H7 (cell line): ENCODE measurements around the gene DDAH1. TPM values are rescaled to one million over a fixed set of nuclear protein-coding genes. Genes with fewer than 3 reads are reported as not detected.

Experiments used
- DNase-seq: peaks from one replicate; pipeline ENCODE4 v3.0.0; 2012
- H3K27me3 ChIP-seq: 2 replicates; pipeline ENCODE4 v1.6.0; 2011; ENCODE audit warnings: mild to moderate bottlenecking, low read length; ENCODE audit not compliant: control insufficient read depth, insufficient read depth
- H3K36me3 ChIP-seq: replicated peaks from 2 replicates; pipeline ENCODE4 v1.5.1; 2011; ENCODE audit warnings: low read length; ENCODE audit not compliant: control insufficient read depth, insufficient read depth
- H3K4me3 ChIP-seq: 2 replicates; pipeline ENCODE4 v1.5.1; 2011; ENCODE audit warnings: low read depth, mild to moderate bottlenecking, control low read depth, low read length, moderate library complexity; ENCODE audit not compliant: insufficient read depth
- total RNA-seq: library from RNA; depleted of rRNA; stranded (reverse); fragments of >200 nt; shearing (Covaris generic); gene quantifications from 2 replicates; pipeline ENCODE4 v1.2.3, GENCODE V29; 2014

DDAH1 gene
- total RNA-seq, 1 experiment from 2014 or later = 33.3 TPM

DNA sequence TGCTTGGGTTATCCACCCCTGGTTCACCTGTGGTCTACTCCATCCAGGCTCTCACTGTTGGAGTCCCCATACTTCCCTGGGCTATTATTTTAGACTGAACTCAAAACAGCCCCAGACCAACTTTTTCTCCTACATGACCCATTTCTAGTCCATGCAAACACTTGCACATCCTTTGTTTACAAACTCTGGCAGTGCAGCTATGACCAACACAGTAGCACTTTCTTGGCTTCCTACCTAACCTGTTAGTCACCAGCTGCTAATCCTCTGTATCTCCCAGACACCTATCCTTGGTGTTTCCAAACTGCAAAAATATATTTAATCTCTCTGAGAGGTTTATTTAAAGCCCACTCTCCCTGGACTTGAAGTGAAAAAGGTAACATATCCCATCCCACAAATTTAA is 90.8 kb downstream of the DDAH1 start:
- H3K4me3 ChIP-seq = no peak overlapping the region
- DNase-seq = no peak
- H3K27me3 ChIP-seq = no peaks in the 10 kb centered on the region
- H3K36me3 ChIP-seq = no peaks in the 10 kb centered on the region

DNA sequence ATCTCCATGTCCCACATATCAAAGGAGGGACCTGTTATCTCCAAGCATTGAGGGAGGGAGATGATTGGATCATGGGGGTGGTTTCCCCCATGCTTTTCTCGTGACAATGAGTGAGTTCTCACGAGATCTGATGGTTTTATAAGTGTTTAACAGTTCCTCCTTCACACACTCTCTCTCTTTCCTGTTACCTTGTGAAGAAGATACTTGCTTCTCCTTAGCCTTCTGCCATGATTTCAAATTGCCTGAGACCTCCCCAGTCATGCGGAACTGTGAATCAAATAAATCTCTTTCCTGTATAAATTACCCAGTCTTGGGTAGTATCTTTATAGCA is 91.6 kb downstream of the DDAH1 start:
- Histone ChIP-seq H3K36me3 (no peaks in the 10 kb centered on the region), H3K4me3 (no peak overlapping the region), H3K27me3 (no peaks in the 10 kb centered on the region)
- no peak for DNase-seq

DNA sequence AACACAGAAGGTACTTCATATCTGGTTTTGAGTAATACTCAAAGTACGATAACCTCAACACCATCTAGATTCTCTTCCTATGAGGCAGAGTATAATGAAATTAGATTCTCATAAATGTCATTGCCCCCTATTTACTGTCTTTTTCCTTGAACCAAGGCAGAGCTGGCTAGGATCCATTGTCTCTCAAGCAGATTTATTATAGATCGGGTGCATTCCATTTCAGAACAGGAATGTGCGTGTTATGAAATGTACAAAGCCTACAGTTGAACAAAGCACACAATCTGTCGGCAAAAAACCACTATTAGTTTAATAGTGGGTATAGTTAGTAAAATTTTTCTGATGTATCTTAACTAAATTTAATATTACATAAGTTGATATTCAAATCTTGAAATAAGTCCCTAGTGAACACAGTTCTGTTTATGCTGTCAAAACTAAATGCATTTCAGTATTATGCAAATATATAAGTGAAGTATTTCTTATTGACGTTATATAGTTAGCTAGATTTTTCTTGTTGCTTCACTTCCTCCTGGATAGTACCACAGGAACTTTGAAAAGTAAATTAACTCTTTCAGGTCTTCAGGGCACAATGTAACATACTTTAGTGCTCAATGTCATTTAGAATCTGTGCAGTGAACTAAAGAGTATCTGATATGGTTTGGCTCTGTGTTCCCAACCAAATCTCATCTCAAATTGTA is 92.1 kb downstream of the DDAH1 start:
- Histone ChIP-seq H3K4me3 (no peak overlapping the region), H3K27me3 (no peaks in the 10 kb centered on the region), H3K36me3 (no peaks in the 10 kb centered on the region)
- DNase-seq = no peak

DNA sequence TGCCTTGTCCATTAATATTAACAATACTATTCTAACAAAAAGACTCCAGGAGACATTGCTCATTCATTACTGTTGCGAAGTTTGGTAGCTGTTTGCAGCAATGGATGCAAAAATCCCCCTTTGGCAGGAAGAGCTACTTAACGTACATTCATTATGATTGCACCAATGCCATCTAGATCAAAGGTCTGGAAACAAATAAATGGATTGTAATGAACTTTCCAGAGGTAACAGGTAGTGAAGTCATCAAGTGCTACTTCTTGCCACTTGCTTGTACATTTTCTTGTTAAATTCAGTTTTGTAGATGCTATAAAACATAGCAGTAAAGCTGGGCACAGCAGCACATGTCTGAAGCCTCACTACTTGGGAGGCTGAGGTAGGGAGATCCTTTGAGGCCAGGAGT is 93.9 kb downstream of the DDAH1 start:
- Histone ChIP-seq H3K27me3 (no peaks in the 10 kb centered on the region), H3K36me3 (no peaks in the 10 kb centered on the region), H3K4me3 (no peak overlapping the region)
- no peak for DNase-seq

DNA sequence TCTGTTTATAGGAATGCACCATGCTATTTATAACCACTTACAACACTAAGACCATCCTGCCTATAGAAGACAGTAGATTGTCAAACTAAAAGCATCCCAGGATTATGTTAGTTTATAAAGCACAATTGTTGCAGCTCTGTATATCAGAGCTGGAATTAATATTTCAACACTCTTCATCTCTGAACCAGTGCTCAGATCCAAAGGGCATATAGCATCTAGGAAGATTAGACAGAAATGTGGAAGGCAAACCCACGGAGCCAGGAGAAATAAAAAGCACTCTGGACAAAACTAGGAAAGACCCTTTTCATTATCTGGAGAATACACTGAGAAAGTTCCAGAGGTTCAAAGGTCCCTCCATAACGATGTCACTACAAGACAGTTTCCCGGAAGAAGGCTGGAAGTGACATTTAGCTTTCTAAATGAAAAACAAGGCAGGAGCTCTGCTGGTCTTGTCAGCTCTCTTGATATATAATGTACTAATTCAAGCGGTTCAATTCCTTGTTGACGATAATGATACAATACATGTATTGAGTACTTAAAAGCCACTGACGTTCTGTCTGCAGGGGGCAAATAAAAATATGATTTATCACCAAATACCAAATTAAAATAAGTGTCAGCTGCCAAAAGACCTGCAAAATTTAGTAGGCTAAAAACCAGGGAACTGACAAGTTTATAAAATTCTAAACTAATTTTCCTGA is 96.7 kb downstream of the DDAH1 start:
- H3K27me3 ChIP-seq = no peaks in the 10 kb centered on the region
- no peak for DNase-seq
- no peak overlapping the region for H3K4me3 ChIP-seq
- no peaks in the 10 kb centered on the region for H3K36me3 ChIP-seq

DNA sequence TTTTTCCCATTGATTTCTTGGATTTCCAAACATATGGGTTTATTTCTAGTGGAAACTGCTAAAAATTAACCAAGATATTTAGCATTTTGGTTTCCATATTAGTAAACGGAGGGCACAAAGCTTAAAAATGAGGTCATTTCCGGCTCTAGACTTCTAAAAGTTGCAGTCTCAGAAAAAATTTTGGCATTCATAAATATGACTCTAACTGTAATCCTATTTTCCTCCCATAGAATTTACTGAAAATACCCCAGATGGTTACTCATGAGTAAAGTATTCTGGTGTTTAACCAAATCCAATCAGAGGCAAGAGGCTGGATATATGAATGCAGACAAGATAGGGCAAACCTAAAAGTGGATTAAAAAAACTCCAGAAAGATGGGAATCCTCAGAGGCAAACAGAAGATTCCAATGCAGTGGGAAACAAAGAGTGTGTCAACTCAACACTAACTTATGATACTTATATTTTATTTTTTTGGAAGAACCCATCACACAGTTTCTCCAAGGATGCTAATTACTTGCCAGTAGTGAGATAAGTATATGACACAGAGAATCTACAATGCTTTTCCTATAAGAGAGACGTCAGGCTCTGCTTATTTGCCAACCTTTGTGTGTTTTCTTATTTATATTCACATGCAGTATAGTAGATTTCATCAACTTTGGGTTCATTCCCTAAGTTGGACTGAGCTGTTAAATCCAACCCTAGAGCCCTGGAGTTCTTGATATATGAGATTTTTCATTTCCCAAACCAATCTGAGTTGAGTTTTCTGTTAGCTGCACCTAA is 98.4 kb downstream of the DDAH1 start:
- no peaks in the 10 kb centered on the region for H3K27me3 ChIP-seq
- H3K4me3 ChIP-seq = no peak overlapping the region
- no peaks in the 10 kb centered on the region for H3K36me3 ChIP-seq
- DNase-seq = no peak

DNA sequence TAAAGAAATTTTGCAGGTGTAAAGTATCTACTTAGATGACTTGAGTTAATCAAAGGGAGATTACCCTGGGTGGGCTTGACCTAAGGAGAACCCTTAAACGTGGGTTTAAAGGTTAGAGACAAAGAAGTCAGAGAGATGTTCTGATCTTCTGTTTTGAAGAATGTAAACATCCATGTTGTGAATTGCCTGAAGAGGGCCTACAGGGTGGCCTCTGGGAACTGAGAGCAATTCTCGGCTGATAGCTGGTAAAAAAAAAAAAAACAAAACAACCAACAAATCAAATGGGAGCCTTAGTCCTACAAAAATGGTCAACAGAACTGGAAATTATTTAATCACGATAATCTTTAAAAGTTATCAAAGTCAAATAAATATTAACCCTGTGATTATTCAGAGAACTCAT is 99.1 kb downstream of the DDAH1 start:
- no peaks in the 10 kb centered on the region for H3K36me3 ChIP-seq
- no peaks in the 10 kb centered on the region for H3K27me3 ChIP-seq
- no peak for DNase-seq
- no peak overlapping the region for H3K4me3 ChIP-seq

DNA sequence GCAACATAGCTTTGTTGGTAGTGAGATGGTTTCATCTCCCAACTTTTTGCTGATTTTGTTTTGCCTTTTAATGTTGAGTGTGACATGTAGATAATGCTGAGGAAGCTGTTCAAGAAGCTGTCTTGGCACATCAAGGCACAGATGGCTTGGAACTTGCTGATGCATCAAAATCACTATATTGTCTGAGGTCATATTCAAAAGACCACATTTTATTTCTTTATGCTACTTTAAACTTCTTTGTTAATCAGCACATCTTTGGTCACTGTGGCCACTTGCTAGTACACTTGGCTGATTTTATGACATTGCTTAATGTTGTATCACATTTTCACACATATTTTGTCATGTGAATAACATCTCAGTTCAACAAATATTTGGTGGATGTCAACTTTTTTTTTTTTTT is 101.4 kb downstream of the DDAH1 start:
- Histone ChIP-seq H3K27me3 (no peaks in the 10 kb centered on the region), H3K36me3 (no peaks in the 10 kb centered on the region), H3K4me3 (no peak overlapping the region)
- DNase-seq = no peak

DNA sequence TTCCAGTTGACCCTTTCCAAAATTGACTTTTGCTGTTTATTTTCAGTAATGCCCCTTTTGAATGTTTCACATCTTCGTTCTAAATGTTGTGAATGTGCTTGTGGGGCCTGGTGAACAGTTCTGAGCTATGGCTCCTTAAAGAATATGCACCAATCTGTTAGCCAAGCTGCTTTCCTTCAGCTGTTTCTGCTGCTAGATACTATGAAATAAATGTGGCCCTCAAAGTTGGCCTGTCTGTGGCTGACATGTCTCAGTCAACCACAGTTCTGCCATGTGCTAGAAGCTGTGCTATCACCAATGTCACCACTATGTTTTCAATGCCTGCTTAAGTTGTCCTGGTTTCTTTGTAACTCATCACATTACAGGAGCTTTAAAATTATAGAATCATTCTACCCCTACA is 101.9 kb downstream of the DDAH1 start:
- H3K27me3 ChIP-seq = no peaks in the 10 kb centered on the region
- DNase-seq = no peak
- H3K36me3 ChIP-seq = no peaks in the 10 kb centered on the region
- no peak overlapping the region for H3K4me3 ChIP-seq

DNA sequence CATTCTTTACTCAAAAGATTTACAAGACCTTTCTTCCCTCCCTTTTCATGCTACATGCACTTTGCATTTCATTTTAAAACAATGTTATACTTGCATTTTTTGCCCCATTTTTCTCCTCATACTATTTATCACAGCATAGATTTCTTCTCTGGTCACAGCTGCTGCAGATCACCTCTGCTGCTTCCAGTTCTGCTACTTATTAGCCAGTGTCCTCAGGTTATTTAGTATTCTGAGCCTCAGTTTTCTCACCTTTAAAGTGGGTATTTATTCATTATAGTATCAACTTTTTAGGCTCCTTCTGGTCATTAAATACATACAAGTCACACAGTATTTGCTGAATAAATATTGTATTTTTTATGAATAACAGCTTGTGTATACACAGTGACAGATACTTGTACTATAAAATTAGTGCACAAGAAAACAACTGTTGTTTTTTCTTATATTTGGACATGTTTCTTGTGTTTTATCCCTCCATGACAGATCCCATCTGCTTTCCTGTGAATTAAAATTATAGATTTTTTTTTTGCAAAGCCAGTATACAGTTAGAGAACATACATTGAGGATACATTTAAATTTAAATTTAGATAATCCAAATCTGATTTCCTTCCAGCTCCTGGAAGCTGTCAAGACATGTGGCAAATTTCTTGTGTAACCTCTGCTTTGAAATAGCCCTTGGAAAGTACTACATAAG is 103.2 kb downstream of the DDAH1 start:
- H3K4me3 ChIP-seq = no peak overlapping the region
- no peaks in the 10 kb centered on the region for H3K36me3 ChIP-seq
- no peaks in the 10 kb centered on the region for H3K27me3 ChIP-seq
- DNase-seq = no peak

DNA sequence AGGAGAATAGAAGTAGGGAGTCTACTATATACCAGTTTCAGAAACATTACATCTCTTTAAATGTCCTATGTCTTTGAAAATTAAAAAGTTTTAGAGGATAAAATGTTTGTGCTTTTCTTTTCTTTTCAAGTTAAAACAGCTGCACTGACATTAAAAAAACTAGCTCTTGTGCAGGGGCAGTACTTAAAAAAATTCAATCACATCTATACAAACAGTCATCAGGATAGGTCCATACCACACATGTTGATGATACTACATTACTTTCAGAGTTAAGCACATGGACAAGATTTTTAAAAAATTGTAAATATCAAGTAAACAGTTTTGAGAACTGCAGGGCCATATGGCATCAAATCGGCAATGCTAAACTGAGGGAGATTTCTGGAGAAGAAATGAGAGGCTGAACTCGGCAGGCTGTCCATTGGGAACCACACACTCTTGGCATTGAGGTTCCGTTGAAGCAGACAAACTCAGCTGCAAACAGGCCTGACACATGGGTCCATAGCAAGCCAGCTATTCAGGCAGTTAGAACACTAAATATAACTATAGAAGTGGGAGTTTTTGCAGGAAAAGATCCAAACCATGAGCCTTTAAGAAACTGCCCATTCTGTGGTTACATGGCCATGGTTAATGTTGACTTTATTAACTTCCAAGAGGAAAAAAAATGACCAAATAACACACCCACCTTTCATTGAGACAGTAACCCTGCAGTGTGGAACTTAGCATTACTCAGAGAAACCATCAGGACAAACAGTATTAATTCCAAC is 104.0 kb downstream of the DDAH1 start:
- Histone ChIP-seq H3K27me3 (no peaks in the 10 kb centered on the region), H3K4me3 (no peak overlapping the region), H3K36me3 (no peaks in the 10 kb centered on the region)
- DNase-seq = no peak

DNA sequence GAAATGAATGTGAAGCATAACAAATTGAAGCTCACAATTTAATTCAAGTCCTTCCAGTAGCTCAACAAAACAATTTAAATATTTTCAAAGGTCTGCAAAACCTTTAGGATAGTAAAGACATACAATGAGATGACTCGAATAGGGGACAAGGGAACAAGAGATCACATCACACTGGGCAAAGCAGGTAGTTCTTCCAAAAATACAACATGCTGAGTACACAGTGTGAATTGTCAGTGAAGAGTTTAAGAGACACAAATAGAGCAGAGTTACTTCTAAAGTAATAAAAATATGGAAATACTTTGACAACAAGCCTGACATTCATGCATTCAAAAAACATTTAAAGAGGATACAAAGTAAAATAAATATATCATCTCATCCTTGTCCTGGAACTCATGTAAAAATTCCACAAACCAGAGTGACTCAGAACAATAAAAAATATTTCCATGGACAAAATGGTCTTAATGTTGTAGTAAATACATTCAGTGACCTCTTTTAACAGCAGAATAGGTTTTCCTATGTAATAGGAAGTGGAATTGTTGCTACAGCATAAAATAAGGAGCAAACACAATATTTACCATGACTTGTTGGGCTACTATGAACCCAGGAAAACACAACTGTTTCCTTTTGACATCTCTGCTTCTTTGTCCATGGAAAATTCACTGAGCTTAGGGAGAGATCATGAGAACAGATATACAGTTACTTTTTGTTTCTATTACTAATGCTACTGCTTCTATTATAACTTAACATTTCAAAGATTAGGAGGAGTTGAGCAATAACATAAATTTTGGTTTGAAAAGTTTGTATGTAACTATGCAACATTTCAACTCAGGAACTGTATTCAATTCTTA is 104.9 kb downstream of the DDAH1 start:
- Histone ChIP-seq H3K4me3 (no peak overlapping the region), H3K27me3 (no peaks in the 10 kb centered on the region), H3K36me3 (no peaks in the 10 kb centered on the region)
- no peak for DNase-seq

DNA sequence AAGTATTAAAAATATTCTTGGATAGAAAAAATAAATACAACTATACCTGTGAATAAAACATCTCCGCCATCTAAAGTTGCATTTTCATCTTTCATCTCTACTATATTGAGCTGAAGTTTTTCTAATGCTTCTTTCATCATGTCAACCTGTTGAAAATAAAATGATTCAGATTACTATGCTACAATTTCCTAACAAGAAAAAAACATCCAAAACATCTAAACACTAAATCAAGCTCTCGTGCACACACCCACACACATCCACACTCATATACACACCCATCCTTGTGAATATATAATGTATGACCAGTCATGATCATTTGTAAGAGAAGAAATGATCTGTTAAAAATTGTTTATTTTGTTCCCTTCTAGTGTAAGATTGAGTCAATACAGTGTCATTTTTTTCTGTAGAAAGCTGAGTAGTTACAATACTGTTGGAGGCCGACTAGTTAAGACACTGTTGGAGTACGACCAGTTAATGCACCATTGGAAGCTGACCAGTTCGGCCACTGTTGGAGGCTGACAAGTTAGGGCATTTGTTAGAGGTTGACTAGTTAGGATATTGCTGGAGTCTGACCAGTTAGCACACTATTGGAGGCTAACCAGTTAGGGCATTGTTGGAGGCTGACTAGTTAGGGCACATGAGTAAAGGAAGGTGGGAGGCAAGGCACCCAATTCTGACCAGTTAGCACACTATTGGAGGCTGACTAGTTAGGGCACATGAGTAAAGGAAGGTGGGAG is 106.1 kb downstream of the DDAH1 start:
- H3K4me3 ChIP-seq = no peak overlapping the region
- DNase-seq = no peak
- H3K36me3 ChIP-seq = no peaks in the 10 kb centered on the region
- no peaks in the 10 kb centered on the region for H3K27me3 ChIP-seq
